Brain microvascular endothelial cell (primary cell): ENCODE measurements around the gene ARMC8.

Experiments used
- DNase-seq: peaks from one replicate; pipeline ENCODE4 v3.0.0-alpha.2; 2020
- H3K27ac ChIP-seq: fragments of 250-450 bp; sonication (Bioruptor Pico); 2 replicates; pipeline ENCODE4 v1.5.1; 2020; ENCODE audit warnings: mild to moderate bottlenecking, moderate library complexity
- H3K27me3 ChIP-seq: fragments of 250-450 bp; sonication (Bioruptor Pico); replicated peaks from 2 replicates; pipeline ENCODE4 v1.5.1; 2020; ENCODE audit warnings: mild to moderate bottlenecking
- H3K36me3 ChIP-seq: fragments of 250-450 bp; sonication (Bioruptor Pico); replicated peaks from 2 replicates; pipeline ENCODE4 v1.5.1; 2020; ENCODE audit warnings: mild to moderate bottlenecking
- H3K4me3 ChIP-seq: 2 replicates; pipeline ENCODE4 v1.5.1; 2011; ENCODE audit warnings: low read depth, mild to moderate bottlenecking, control low read depth, low read length, moderate library complexity
- in situ Hi-C: cut with HindIII; loops from 2 replicates; pipeline ENCODE4 v1.10.0; 2017; ENCODE audit warnings: low sequenced_read_pairs, low pct_ligation_motif_present
- TF ChIP-seq, protein P1 (sequence below): IDR thresholded peaks from 2 replicates; pipeline ENCODE4 v1.5.1; 2011; ENCODE audit warnings: low read depth, mild to moderate bottlenecking, moderate library complexity, low read length, control low read depth, inconsistent platforms; ENCODE audit errors: missing control alignments

ARMC8 gene

DNA sequence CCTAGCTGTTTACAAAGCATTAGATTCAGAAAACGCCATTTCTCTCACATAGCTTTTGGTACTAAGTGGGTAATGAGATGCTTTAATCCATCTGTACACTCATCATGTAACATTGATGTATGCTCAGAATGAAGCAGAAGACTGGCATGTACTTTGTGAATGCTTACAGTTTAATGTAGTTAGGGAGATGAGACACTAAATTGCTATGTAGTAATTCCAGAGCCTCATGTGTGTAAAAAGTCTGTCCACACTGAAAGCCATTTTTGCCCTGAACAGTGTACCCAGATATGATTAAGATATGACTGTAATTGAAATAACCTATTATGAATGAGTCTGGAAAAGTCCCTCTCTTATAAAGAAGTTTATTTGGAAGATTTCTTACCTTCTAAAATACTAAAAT is 66.5 kb downstream of the ARMC8 start:
- no peak for DNase-seq
- Histone ChIP-seq H3K36me3 (peaks cover 2% of the 10 kb centered on the region), H3K27ac (no peak overlapping the region), H3K27me3 (no peaks in the 10 kb centered on the region), H3K4me3 (no peak overlapping the region)
- TF ChIP-seq, protein P1, sequence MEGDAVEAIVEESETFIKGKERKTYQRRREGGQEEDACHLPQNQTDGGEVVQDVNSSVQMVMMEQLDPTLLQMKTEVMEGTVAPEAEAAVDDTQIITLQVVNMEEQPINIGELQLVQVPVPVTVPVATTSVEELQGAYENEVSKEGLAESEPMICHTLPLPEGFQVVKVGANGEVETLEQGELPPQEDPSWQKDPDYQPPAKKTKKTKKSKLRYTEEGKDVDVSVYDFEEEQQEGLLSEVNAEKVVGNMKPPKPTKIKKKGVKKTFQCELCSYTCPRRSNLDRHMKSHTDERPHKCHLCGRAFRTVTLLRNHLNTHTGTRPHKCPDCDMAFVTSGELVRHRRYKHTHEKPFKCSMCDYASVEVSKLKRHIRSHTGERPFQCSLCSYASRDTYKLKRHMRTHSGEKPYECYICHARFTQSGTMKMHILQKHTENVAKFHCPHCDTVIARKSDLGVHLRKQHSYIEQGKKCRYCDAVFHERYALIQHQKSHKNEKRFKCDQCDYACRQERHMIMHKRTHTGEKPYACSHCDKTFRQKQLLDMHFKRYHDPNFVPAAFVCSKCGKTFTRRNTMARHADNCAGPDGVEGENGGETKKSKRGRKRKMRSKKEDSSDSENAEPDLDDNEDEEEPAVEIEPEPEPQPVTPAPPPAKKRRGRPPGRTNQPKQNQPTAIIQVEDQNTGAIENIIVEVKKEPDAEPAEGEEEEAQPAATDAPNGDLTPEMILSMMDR: no peak
- in situ Hi-C loops: no loop called here

DNA sequence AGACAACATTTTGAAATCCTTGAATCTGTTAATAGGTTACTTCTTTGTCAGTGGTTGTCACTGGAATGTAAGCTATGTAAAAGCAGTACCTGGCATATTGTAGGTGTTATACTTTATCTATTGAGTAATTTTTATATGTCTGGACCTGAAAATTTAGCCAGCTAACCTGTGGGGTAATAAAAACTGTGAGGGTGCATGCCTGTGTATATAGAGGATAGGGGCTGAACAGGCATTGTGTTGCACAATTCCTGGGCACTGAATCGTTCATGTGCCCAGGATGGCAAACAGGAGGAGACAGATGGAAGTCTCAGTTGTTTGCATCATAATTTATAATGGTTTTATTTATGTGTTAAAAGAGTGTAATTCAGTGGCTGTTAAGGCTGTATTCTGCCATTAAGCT is 67.1 kb downstream of the ARMC8 start:
- Histone ChIP-seq H3K36me3 (peaks cover 3% of the 10 kb centered on the region), H3K27me3 (no peaks in the 10 kb centered on the region), H3K27ac (no peak overlapping the region), H3K4me3 (no peak overlapping the region)
- no peak for DNase-seq
- TF ChIP-seq, protein P1: no peak
- in situ Hi-C loops: no loop called here

DNA sequence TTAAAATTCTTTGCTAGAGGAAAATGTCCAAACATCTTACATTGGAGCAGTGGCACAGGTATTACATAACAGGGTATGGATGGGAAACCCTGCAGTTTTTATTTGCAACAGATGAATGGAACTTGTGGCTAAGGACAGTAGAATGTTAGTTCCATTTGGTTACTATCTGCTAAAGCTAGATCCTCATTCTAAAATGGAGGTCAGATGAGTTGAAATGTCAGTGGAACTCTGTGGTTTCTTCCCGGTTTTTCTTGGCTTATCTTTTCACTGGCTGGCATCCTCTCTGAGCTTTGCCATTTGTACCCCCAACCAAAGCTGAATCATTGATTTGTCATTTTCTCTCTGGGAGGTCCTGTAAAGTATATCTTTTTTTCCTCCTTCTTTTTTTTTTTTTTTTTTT is 68.9 kb downstream of the ARMC8 start:
- no peak overlapping the region for H3K27ac ChIP-seq
- no peak overlapping the region for H3K4me3 ChIP-seq
- H3K27me3 ChIP-seq: no peaks in the 10 kb centered on the region
- TF ChIP-seq, protein P1: no peak
- peaks cover 3% of the 10 kb centered on the region for H3K36me3 ChIP-seq
- in situ Hi-C loops: no loop called here
- DNase-seq: no peak

DNA sequence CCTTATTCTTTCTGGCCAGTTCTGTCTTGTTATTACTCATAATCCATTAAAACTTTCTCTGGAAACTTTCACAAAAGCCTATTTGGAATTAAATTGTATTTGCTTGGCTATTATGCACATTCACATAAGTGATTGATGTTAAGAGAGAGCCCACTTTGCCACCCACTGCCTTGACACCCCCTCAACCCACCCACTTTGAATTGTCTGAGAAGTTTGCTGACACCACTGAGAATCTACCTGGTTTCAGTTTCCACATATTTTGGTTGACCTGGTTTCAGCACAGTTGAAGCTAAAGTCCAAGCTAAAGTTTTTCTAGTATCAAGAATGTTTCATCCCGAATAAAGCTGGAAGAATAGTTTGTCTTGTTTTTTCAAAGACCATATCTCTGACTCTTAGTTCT is 70.9 kb downstream of the ARMC8 start:
- H3K27ac ChIP-seq: no peak overlapping the region
- TF ChIP-seq, protein P1: no peak
- in situ Hi-C loops: no loop called here
- DNase-seq: no peak
- no peaks in the 10 kb centered on the region for H3K27me3 ChIP-seq
- H3K36me3 ChIP-seq: peaks cover 3% of the 10 kb centered on the region
- no peak overlapping the region for H3K4me3 ChIP-seq

DNA sequence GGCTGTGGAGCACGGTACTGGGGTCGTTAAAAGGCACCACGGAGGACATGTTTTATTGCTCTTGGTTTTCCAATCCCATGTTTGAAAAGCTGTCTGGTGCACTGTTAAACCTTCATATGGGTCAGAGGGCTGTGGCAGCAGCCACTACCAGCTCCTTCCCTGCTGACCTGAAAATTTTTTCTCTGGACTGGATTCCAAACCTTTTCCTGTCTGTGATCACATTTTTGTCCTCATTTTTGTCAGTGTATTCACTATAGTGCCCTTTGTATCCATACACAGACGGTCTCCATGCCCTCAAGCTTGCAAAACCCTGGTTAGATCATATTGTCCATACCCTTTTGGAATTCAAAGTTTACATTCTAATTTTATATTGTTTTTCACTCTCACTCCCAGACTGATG is 72.0 kb downstream of the ARMC8 start:
- no peak overlapping the region for H3K4me3 ChIP-seq
- H3K27ac ChIP-seq: no peak overlapping the region
- peaks cover 3% of the 10 kb centered on the region for H3K36me3 ChIP-seq
- DNase-seq: no peak
- no peaks in the 10 kb centered on the region for H3K27me3 ChIP-seq
- in situ Hi-C loops: no loop called here
- TF ChIP-seq, protein P1: no peak

DNA sequence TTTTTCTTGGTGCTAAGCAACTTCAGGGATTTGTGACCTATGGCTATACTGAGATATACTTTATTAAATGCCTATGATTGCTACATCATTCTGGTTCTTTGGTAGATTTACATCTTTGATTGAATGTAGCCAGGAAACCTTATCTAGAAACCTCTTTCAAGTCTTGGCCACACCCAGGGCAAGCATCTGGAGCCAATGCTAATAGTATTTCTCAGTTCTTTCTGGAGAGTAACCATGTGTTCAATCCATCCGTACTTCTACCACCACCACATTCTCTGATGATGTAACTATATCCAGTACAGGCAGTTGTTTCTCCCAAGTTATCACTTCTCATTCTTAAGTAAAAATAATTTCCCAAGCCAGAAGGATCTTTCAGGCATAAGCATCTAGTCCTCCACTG is 73.5 kb downstream of the ARMC8 start:
- TF ChIP-seq, protein P1: no peak
- in situ Hi-C loops: no loop called here
- DNase-seq: no peak
- H3K27ac ChIP-seq: no peak overlapping the region
- H3K4me3 ChIP-seq: no peak overlapping the region
- peaks cover 6% of the 10 kb centered on the region for H3K36me3 ChIP-seq
- no peaks in the 10 kb centered on the region for H3K27me3 ChIP-seq
